ENCODE data around the gene GABRB2. TPM values are rescaled to one million over a fixed set of nuclear protein-coding genes. Genes with fewer than 3 reads are reported as not detected.

Gene GABRB2
- total RNA-seq, 1 donor: under 0.01 TPM

DNA sequence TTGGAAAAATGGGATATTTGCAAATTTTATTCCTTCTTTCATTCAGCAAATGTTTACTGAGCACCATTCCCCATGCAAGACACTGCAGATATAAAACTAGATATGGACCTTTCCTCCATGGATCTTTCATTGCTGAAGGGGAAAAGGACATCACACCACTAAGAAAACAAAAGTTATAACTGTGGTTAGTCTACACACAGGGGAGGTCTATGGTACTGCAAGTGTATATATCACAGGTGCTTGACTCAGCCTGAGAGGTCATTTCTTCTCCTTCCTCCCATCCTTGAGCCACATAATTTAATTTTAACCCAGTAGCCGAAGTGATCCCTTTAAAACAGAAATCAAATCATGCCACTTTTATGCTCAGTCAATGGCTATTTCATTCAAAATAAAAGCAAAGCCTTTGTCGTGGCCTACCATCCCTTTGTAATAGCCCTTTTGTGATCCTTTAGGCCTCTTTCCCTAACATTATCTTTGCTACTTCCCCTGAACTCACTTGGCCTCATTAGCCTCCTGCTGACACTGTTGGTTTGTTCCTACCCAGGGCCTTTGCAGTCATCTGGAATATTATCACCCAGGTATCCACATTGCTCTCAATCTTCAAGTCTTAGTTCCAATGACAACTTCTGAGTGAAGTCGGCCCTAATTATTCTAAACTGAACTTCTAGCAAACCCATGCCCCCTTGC lies 213.2 kb downstream of the GABRB2 start:
- no peak for DNase-seq (ENCODE audit: low read depth)
- no peak for TF ChIP-seq CTCF (IDR thresholded peaks at IDR 0.05; ENCODE audit: insufficient read depth, low read depth, low read length)
- H3K4me3 ChIP-seq (ENCODE audit: low read depth, low read length): no peak overlapping the region

DNA sequence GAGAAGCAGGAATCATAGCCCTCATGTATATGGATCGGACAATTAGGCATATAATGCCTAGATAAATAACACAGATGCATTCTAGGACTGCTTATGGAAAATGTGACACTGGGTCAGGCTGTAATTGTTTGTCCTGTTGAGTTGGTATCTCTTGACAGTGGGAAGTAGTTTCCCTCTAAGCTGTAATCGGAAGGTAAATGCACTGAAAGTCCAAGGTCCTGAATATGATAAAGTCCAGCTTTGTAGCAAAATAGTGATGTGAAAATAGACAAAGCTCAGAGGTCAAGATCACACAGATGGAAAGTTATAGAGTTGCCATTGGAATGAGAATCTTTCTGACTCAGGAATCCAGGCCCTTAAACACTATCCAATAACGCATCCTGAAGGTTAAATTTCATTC lies 214.2 kb downstream of the GABRB2 start:
- no peak overlapping the region for H3K4me3 ChIP-seq (ENCODE audit: low read depth, low read length)
- no peak for TF ChIP-seq CTCF (IDR thresholded peaks at IDR 0.05; ENCODE audit: insufficient read depth, low read depth, low read length)
- DNase-seq (ENCODE audit: low read depth): no peak

DNA sequence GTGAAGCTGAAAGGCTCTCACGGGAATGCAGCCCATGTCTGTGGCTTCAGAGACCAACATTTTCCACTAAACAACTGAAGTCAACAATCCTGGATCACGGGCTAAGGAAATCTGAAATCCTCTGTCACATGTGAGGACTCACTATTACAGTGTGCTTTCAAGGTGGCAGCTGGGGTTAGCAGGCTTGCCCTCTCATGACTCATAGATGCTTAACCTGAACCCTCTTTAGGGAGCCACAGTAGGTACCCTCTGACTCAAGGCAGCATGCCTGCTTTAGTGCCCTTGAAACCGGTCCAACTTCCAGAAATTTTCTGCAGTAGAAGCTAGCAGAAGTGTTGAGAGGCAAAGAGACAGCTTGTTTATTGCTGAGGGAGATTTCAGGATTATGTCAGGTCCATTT lies 232.5 kb downstream of the GABRB2 start:
- no peak for DNase-seq (ENCODE audit: low read depth)
- H3K4me3 ChIP-seq (ENCODE audit: low read depth, low read length): no peak overlapping the region
- no peak for TF ChIP-seq CTCF (IDR thresholded peaks at IDR 0.05; ENCODE audit: insufficient read depth, low read depth, low read length)

- no peak overlapping the region for H3K4me3 ChIP-seq (ENCODE audit: low read depth, low read length)
- no peak for TF ChIP-seq CTCF (IDR thresholded peaks at IDR 0.05; ENCODE audit: insufficient read depth, low read depth, low read length)
- DNase-seq (ENCODE audit: low read depth): no peak
These were observed 233.6 kb downstream of the GABRB2 start for GRCh38 chr5:161312882-161313281.

DNA sequence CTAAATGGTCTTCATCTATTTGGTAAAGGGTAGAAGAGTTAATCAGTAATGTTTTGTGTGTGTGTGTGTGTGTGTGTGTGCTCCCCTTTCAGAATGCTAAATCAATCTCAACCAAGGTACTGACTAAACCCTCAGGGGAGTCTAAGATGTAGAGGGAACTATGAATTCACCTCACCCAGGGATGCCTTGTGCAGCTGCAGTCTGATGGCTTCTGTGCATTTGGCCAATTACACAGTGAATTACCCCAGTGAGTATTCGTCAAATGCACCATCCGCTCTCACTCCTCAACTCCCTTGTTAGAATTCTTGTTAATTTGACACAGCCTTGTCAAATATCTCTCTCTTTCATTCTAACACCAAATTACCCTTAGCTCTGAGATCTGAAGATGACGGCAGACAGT lies 234.6 kb downstream of the GABRB2 start:
- DNase-seq (ENCODE audit: low read depth): no peak
- TF ChIP-seq CTCF (IDR thresholded peaks at IDR 0.05; ENCODE audit: insufficient read depth, low read depth, low read length): no peak
- H3K4me3 ChIP-seq (ENCODE audit: low read depth, low read length): no peak overlapping the region

DNA sequence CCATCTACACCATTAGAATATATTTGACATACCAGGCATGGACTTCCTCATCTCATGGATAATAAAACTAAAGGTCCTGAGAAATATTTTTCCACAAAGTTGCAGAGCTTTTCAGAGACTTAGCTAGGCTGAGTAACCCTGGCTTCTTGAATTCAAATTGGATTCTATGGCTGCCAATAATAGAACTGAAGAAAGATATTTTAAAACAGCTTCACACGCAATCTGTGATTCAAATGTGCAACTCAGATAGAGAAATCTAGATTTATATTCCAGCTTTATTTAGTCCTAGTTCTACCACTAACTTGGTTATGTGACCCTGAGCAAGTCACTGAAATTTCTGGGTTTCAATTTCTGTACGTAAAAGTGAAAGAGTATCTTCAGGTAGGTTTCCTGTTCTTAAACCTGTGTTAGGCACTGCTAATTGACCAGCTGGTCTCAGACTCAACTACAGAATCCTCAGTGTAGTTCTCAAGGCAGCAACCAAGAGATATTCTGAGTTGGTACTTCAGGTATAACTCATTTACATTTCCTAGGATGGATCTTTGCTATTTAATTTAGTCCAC lies 235.3 kb downstream of the GABRB2 start:
- no peak for TF ChIP-seq CTCF (IDR thresholded peaks at IDR 0.05; ENCODE audit: insufficient read depth, low read depth, low read length)
- no peak overlapping the region for H3K4me3 ChIP-seq (ENCODE audit: low read depth, low read length)
- DNase-seq (ENCODE audit: low read depth): no peak
